Measurements from ENCODE around the gene KLHL2.
A peak's percentile ranks its signal among the peaks of the same experiment; 100 is the strongest.
"Not testable (repeated sequence)": the region's sequence is repeated elsewhere in the genome, so short reads cannot be mapped to it uniquely, and the experiment has no call there.

Gene KLHL2

DNA sequence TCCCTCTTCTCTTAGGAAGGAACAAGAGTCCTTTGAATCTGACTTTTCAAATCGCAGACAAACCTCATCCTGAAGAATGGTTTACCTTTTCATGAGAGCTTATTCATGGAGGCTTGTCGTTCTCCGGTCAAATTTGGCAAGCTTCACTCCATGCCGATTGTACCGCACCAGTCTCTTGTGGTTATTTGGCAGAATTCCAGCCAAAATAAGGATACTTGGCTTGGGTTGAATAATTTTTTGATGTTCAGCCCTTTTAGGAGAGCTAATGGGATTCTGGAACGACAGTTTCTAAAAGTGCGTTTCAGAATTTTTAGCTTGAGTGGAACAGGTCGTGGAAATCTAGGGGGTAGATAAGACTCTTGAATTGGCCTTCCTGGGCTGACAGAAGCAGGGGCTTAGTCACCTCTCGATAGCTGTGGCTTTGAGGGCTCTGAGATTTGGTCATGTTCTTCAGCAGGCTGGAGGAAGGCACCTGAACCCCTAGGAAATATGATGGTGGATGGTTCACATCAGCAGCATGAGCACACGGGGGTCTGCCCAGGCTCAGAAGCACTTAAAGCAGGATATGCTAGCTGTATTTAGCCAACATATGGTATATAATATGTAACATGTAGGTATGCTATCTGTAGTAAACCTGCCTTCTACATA is 1.5 kb downstream of the KLHL2 start:
- H3K4me3 ChIP-seq (ENCODE audit: low read depth, low read length): peak overlapping the region; percentile 84
- in situ Hi-C loops (cut with HindIII; ENCODE audit: low sequenced_read_pairs): no loop called here
- TF ChIP-seq, protein P1, sequence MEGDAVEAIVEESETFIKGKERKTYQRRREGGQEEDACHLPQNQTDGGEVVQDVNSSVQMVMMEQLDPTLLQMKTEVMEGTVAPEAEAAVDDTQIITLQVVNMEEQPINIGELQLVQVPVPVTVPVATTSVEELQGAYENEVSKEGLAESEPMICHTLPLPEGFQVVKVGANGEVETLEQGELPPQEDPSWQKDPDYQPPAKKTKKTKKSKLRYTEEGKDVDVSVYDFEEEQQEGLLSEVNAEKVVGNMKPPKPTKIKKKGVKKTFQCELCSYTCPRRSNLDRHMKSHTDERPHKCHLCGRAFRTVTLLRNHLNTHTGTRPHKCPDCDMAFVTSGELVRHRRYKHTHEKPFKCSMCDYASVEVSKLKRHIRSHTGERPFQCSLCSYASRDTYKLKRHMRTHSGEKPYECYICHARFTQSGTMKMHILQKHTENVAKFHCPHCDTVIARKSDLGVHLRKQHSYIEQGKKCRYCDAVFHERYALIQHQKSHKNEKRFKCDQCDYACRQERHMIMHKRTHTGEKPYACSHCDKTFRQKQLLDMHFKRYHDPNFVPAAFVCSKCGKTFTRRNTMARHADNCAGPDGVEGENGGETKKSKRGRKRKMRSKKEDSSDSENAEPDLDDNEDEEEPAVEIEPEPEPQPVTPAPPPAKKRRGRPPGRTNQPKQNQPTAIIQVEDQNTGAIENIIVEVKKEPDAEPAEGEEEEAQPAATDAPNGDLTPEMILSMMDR (IDR thresholded peaks at IDR 0.05; ENCODE audit: low read depth, low read length): no peak

GRCh38 chr4:165209796-165210195 is 2.4 kb downstream of the KLHL2 start:
- in situ Hi-C loops (cut with HindIII; ENCODE audit: low sequenced_read_pairs): no loop called here
- TF ChIP-seq, protein P1 (IDR thresholded peaks at IDR 0.05; ENCODE audit: low read depth, low read length): no peak
- no peak overlapping the region for H3K4me3 ChIP-seq (ENCODE audit: low read depth, low read length)
- DNase-seq (ENCODE audit: low read depth, low spot score): no peak

More for the DNA sequence above, 1.5 kb downstream of the KLHL2 start:
- peak; percentile 32 for DNase-seq (ENCODE audit: low read depth, low spot score)

DNA sequence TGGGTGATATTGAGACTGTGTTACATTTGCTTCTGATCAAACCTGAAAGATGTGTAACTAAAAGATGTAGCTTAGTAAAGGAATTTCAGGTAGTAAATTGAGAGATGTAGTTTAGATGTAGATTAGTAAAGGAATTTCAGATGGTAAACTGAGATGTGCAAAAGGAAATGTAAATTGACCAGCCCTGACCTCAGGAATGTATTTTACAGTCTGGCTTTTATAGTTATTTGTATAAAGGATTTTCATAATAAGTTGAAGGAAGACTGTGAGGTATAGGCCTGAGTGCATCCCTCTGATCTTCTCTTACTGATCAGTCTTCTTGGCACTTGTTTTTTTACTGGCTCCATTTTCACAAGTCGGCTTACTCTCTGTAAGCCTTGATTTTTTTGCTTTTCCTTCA is 3.2 kb downstream of the KLHL2 start:
- no peak for DNase-seq (ENCODE audit: low read depth, low spot score)
- in situ Hi-C loops (cut with HindIII; ENCODE audit: low sequenced_read_pairs): no loop called here
- TF ChIP-seq, protein P1 (IDR thresholded peaks at IDR 0.05; ENCODE audit: low read depth, low read length): no peak
- no peak overlapping the region for H3K4me3 ChIP-seq (ENCODE audit: low read depth, low read length)

DNA sequence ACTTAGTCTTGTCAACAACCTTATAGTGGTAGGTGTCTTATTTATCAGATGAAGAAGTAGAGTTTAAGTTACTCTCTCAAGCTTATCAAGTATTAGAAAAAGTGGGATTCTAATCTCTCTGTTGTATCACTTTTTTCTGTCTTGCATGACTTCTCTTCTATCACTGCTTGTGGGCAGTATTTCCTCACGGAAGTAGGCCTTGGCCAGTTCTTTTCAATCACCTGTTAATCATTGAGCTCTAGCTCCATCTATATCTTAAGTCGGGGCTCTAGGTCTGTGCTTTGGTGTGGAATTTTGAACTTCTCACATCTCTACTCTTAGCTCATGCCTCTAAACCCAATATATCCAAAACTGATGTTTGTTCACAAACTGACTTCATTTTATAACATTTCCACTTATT is 5.3 kb downstream of the KLHL2 start:
- H3K4me3 ChIP-seq (ENCODE audit: low read depth, low read length); in situ Hi-C loops (cut with HindIII; ENCODE audit: low sequenced_read_pairs); DNase-seq (ENCODE audit: low read depth, low spot score): not testable (repeated sequence)

- H3K4me3 ChIP-seq (ENCODE audit: low read depth, low read length); DNase-seq (ENCODE audit: low read depth, low spot score); in situ Hi-C loops (cut with HindIII; ENCODE audit: low sequenced_read_pairs): not testable (repeated sequence)
These were observed 6.0 kb downstream of the KLHL2 start for GRCh38 chr4:165213404-165213803.

DNA sequence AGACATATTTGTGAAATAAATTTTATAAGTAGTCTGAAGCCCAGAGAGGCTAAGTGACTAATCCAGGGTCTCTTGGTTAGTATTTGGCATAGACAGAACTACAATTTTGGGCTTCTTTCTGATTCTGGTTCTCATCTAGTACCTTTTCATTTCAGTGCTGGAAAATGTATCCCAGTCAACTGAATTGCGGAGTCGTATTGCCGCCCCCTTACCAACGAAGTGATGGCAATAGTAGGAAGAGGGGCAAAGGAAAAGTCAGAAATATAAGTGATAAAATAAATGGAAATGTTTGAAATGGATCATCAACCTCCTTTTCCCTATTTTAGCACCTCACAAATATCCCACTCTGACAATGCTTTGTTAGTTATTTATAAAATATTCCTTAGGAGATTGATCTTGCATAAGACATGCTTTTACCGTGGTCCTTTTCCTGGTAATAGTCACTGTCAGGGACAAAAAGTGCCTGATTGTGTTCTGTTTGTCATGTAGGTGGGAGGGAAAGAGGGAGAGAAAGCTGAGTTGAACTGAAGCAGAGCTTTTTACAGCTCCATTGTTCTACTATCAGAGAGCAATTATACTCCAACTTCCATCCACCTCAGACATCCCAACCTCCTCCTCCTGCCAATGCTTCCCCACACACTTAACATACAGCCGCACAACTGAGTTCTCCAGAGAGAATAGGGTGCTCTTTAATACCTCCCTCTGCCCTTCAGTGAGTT is 6.8 kb downstream of the KLHL2 start:
- DNase-seq (ENCODE audit: low read depth, low spot score); in situ Hi-C loops (cut with HindIII; ENCODE audit: low sequenced_read_pairs): not testable (repeated sequence)

GRCh38 chr4:165215034-165215751 is 7.8 kb downstream of the KLHL2 start:
- H3K4me3 ChIP-seq (ENCODE audit: low read depth, low read length); in situ Hi-C loops (cut with HindIII; ENCODE audit: low sequenced_read_pairs): not testable (repeated sequence)
- peak; percentile 85 for DNase-seq (ENCODE audit: low read depth, low spot score)

More for the DNA sequence above, 6.8 kb downstream of the KLHL2 start:
- not testable (repeated sequence) for H3K4me3 ChIP-seq (ENCODE audit: low read depth, low read length)

DNA sequence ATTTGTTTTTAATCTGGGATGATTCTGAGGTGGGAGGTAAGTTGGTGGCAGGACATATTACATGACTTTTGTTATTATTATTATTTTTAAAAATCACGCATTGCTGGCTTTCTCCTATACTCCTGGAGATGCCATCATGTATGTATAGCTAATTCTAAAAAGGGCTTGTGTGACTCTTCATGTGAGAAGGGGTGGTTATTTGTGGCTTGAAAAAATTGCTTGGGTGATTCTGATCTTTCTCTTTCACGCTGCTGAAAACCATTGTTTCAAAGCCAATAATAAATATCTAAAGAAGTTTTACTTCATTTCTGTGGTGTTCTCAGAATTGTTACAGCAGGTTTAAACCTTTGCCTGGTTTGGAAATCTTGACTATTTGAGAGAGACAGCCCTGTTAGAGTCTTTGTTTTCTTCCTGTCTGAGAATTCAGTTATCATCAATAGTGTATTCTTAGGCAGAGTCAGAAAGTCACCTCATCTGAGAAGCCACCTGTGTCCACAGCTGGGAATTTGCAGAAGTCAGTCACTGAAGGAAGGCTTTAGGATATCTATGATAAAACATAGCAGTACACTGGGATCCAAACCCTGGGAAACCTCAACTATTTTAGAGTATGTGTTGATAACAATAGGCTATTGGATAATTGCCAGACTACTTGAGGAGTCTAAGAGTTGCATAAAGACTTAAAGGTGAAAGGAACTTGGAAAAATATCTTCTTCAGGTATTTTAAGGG is 8.6 kb downstream of the KLHL2 start:
- H3K4me3 ChIP-seq (ENCODE audit: low read depth, low read length); in situ Hi-C loops (cut with HindIII; ENCODE audit: low sequenced_read_pairs): not testable (repeated sequence)
- peak; percentile 22 for DNase-seq (ENCODE audit: low read depth, low spot score)

DNA sequence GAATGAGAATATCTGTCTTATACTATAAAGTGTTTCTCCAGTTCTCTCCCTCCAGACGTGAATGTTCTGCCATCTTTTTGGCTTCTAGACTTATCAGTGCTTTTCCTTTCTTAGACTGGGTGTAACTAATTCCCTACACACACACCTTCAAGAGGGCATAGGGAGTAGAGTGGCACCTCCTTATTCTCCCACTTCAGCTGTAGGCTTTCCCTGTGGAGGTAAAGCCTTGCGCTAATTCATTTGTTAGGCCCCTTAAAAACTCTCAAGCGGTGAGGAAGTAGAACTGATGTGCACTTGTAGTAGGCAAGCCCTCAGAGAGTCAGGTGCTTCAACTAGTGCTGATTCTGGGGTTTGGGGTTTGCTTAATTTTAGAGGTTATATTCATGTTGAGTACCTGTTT is 10.0 kb downstream of the KLHL2 start:
- TF ChIP-seq, protein P1 (IDR thresholded peaks at IDR 0.05; ENCODE audit: low read depth, low read length): no peak
- DNase-seq (ENCODE audit: low read depth, low spot score): no peak
- H3K4me3 ChIP-seq (ENCODE audit: low read depth, low read length): no peak overlapping the region
- in situ Hi-C loops (cut with HindIII; ENCODE audit: low sequenced_read_pairs): no loop called here

DNA sequence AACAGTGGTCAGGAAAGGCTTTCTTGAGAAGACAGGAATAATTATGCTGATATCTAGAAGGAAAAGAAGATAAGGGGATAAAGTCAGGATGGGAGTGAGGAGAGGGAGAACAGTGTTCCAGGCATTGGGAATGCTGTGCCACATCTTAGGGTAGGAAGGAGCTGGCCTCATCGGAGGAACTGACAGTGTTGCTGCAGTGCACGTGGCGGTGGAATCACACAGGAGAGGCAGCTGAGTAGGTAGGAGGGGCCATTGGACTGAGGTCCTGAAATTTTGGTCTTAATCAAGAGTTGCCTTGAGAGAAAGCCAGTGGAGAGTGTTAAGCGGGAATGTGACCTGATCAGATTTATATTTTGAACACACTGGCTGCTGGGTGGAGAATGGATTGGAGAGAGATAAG is 13.9 kb downstream of the KLHL2 start:
- in situ Hi-C loops (cut with HindIII; ENCODE audit: low sequenced_read_pairs); DNase-seq (ENCODE audit: low read depth, low spot score); H3K4me3 ChIP-seq (ENCODE audit: low read depth, low read length): not testable (repeated sequence)

- DNase-seq (ENCODE audit: low read depth, low spot score); H3K4me3 ChIP-seq (ENCODE audit: low read depth, low read length); in situ Hi-C loops (cut with HindIII; ENCODE audit: low sequenced_read_pairs): not testable (repeated sequence)
These were observed 14.8 kb downstream of the KLHL2 start for GRCh38 chr4:165221993-165222650.

Measured in astrocyte of the spinal cord (primary cell).